Neural crest cell (in vitro differentiated cells): ENCODE measurements around the gene KIF21B. TPM values are rescaled to one million over a fixed set of nuclear protein-coding genes. Genes with fewer than 3 reads are reported as not detected.

Experiments used
- DNase-seq: peaks from one replicate; pipeline ENCODE4 v3.0.0; 2021; ENCODE audit warnings: low read depth, mixed read lengths, low spot score
- H3K27ac Mint-ChIP-seq: one replicate; pipeline ENCODE4 v1.8.0; 2021; ENCODE audit warnings: mild to moderate bottlenecking, mixed read lengths; ENCODE audit not compliant: unreplicated experiment
- H3K27me3 Mint-ChIP-seq: 2 replicates; pipeline ENCODE4 v1.8.0; 2021; ENCODE audit warnings: low read depth, mild to moderate bottlenecking, mixed read lengths
- H3K36me3 Mint-ChIP-seq: 2 replicates; pipeline ENCODE4 v1.8.0; 2021; ENCODE audit warnings: low read depth, mild to moderate bottlenecking, mixed read lengths
- H3K4me1 Mint-ChIP-seq: 2 replicates; pipeline ENCODE4 v1.8.0; 2021; ENCODE audit warnings: mixed read lengths
- H3K4me3 Mint-ChIP-seq: one replicate; pipeline ENCODE4 v1.8.0; 2021; ENCODE audit warnings: mild to moderate bottlenecking, mixed read lengths
- H3K9me3 Mint-ChIP-seq: 2 replicates; pipeline ENCODE4 v1.8.0; 2021; ENCODE audit warnings: mixed read lengths
- CTCF ChIP-seq: fragments of 200-600 bp; sonication (generic); conservative IDR thresholded peaks from 2 replicates; pipeline ENCODE4 v1.5.0; 2021; ENCODE audit warnings: antibody characterized with exemption, mild to moderate bottlenecking
- total RNA-seq: library from RNA; stranded (reverse); gene quantifications from 2 replicates; pipeline ENCODE4 v1.2.1, GENCODE V29; 2021

KIF21B gene
- total RNA-seq, 1 donor from 2014 or later, result 28.9 TPM

GRCh38 chr1:201006450-201006849 is 17.1 kb downstream of the KIF21B start:
- TF ChIP-seq CTCF, result no peak
- no peak overlapping the region for H3K27ac Mint-ChIP-seq
- H3K4me1 Mint-ChIP-seq, result peaks cover 24% of the 10 kb centered on the region
- no peaks in the 10 kb centered on the region for H3K27me3 Mint-ChIP-seq
- DNase-seq, result no peak
- no peaks in the 10 kb centered on the region for H3K9me3 Mint-ChIP-seq
- no peak overlapping the region for H3K4me3 Mint-ChIP-seq
- no peaks in the 10 kb centered on the region for H3K36me3 Mint-ChIP-seq

- no peak for TF ChIP-seq CTCF
- no peak overlapping the region for H3K4me3 Mint-ChIP-seq
- H3K4me1 Mint-ChIP-seq, result peaks cover 9% of the 10 kb centered on the region
- no peaks in the 10 kb centered on the region for H3K36me3 Mint-ChIP-seq
- H3K27ac Mint-ChIP-seq, result no peak overlapping the region
- H3K27me3 Mint-ChIP-seq, result no peaks in the 10 kb centered on the region
- no peak for DNase-seq
- H3K9me3 Mint-ChIP-seq, result no peaks in the 10 kb centered on the region
These were observed 18.8 kb downstream of the KIF21B start for GRCh38 chr1:201004732-201005131.

- TF ChIP-seq CTCF, result no peak
- Mint-ChIP-seq H3K4me3 (no peak overlapping the region), H3K4me1 (peaks cover 3% of the 10 kb centered on the region), H3K27me3 (no peaks in the 10 kb centered on the region), H3K9me3 (no peaks in the 10 kb centered on the region), H3K27ac (peak overlapping the region; percentile 68), H3K36me3 (no peaks in the 10 kb centered on the region)
- no peak for DNase-seq
These were observed 19.4 kb downstream of the KIF21B start for GRCh38 chr1:201004154-201004553.

GRCh38 chr1:201002510-201002909 is 21.0 kb downstream of the KIF21B start:
- H3K27me3 Mint-ChIP-seq, result no peaks in the 10 kb centered on the region
- H3K4me3 Mint-ChIP-seq, result no peak overlapping the region
- H3K36me3 Mint-ChIP-seq, result peaks cover 4% of the 10 kb centered on the region
- H3K9me3 Mint-ChIP-seq, result no peaks in the 10 kb centered on the region
- H3K27ac Mint-ChIP-seq, result no peak overlapping the region
- no peak for DNase-seq
- TF ChIP-seq CTCF, result no peak
- H3K4me1 Mint-ChIP-seq, result no peaks in the 10 kb centered on the region

- Mint-ChIP-seq H3K4me3 (no peak overlapping the region), H3K27ac (peak overlapping the region; percentile 29), H3K36me3 (peaks cover 4% of the 10 kb centered on the region), H3K4me1 (no peaks in the 10 kb centered on the region), H3K27me3 (no peaks in the 10 kb centered on the region), H3K9me3 (no peaks in the 10 kb centered on the region)
- no peak for DNase-seq
- TF ChIP-seq CTCF, result no peak
These were observed 21.6 kb downstream of the KIF21B start for GRCh38 chr1:201001962-201002361.

GRCh38 chr1:201000391-201000790 is 23.1 kb downstream of the KIF21B start:
- Mint-ChIP-seq H3K4me1 (no peaks in the 10 kb centered on the region), H3K36me3 (peaks cover 7% of the 10 kb centered on the region), H3K27me3 (no peaks in the 10 kb centered on the region), H3K4me3 (no peak overlapping the region), H3K9me3 (no peaks in the 10 kb centered on the region), H3K27ac (no peak overlapping the region)
- DNase-seq, result no peak
- TF ChIP-seq CTCF, result no peak
